ENCODE measurements around the gene PDE7B.

Gene PDE7B

DNA sequence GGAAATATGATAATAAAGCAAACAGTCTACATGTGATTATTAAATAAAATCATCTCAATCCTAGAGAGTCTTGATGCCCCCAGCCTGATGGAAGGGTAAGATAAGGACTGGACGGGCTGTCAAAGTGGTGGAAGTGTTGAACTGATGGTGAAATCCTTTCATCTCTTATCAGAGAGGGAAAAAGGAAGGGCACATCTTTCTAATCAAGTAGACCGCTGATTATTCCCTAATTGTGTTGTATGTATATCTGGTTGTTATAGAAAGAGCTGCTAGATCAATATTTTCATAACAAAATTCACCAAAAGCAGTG, 184.5 kb downstream of the PDE7B start:
- no peak for DNase-seq

DNA sequence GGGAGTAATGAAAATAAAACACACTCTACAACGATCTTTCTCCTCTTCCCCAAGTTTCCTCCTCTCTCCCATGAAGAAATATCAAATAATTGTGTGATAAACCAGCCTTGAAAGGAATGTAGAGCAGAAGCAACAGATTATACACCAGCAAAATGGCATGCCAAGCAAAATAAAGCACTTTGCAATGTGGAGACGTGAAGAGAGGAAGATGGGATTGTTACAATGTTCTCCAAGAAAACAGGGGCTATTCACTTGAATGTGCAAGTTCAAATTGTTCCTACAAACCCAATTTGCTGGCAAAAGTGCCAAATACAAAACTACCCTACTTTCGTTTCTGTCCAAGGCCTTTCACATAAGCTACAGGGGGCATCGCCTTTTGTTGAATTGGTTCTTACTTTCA, 185.1 kb downstream of the PDE7B start:
- no peak for DNase-seq

- DNase-seq, result no peak
Measured at GRCh38 chr6:136037242-136037875, 185.9 kb downstream of the PDE7B start.

GRCh38 chr6:136037876-136038460, 186.5 kb downstream of the PDE7B start:
- DNase-seq, result no peak

DNA sequence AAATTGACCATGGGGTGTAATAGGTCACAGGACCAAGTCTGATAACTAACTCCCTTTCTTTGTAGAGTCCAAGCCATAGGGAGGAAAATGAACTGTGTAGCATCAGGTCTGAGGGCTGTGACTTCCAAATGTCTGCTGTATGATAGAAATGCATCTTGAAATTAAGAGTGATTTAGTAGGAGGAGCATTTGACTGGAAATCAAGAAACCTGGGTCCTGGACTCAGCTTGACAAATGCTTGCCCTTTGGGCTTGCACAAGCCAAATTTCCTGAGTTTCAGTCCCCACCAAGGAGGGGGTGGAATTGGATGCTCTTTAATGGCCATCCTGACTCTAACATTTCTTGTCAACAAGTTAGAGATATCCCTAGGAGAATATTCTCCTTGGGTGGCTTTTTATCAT, 187.0 kb downstream of the PDE7B start:
- DNase-seq, result no peak

GRCh38 chr6:136039185-136039584, 187.7 kb downstream of the PDE7B start:
- DNase-seq, result no peak

- no peak for DNase-seq
Measured at GRCh38 chr6:136050475-136050874, 199.0 kb downstream of the PDE7B start.

DNA sequence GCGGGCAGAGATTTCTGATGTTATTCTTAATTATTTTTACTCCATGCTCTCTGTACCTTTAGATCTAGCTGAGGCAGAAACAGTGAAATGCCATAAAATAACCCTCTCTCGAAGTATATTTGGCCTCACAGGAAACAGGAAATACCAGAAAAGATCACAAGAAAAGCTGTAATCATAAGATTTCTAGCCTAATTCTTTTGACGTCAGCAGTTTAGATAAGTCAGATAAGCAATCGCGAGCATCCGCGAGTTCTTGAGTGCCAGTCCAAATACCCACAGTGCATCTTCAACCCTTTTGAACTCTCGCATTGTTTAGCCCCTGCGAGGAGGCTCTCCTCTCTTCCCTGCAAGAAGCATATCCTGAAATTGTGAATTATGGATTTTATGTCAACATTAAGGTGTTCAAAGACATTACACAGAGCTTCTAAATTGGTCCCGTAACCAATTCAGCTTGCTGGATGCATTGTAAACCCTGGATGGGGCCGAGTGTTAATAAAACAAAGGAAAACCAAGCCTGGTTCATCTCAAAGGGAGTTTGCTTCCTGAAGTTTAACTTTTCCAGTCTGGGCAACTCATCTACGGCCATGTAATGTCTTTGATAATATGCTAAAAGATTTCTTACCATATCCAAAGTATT, 199.8 kb downstream of the PDE7B start:
- DNase-seq, result no peak

- no peak for DNase-seq
Measured at GRCh38 chr6:136052031-136052430, 200.5 kb downstream of the PDE7B start.

- DNase-seq, result no peak
Measured at GRCh38 chr6:136058852-136059251, 207.4 kb downstream of the PDE7B start.

GRCh38 chr6:136059308-136059707, 207.8 kb downstream of the PDE7B start:
- no peak for DNase-seq

DNA sequence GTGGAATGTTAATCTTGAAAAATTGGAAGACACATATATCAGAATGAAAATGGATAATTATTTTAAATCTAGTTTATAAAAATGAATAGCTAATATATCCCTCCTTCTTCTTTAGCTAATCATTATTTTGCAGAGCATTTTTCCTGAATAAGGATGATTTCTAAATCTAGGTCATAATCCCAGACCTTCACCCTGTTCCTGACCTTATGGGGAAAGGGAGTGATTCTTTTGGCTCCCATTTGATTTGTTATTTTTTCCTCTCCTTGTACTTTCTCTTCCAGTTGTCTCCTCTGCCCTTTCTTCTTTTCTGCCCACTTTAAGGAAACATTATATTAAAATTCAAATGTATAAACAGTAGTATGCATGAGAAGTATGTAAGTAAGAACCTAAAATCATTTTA, 208.6 kb downstream of the PDE7B start:
- no peak for DNase-seq

GRCh38 chr6:136060759-136061158, 209.3 kb downstream of the PDE7B start:
- no peak for DNase-seq

- no peak for DNase-seq
Measured at GRCh38 chr6:136061701-136062100, 210.2 kb downstream of the PDE7B start.

- DNase-seq, result no peak
Measured at GRCh38 chr6:136063096-136063495, 211.6 kb downstream of the PDE7B start.

GRCh38 chr6:136066005-136066404, 214.5 kb downstream of the PDE7B start:
- DNase-seq, result no peak

DNA sequence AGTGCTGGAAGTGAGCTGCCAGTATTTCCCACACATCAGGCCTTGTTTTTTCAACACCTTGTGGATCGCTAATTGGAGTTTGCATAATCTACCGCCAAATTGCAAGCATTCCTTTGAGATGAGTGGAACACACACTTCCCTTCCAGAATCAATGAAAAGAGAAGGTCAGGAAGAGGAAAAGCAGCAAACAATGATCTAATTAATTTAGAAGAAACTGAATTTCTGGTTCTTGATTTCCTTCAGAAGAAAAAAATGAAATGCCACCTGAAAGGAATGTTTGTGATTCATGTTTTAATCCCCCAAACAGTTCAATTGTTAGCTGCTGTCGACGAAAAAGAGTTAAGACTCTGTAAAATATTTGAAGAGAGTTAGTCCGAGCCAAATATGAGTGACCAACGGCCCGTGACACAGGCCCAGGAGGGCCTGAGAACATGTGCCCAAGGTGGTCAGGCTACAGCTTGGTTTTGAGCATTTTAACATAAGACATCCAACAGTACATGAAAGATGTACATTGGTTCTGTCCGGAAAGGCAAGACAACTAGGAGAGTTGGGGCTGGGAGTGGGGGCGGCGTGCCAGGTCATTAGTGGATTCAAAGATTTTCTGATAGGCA, 216.3 kb downstream of the PDE7B start:
- no peak for DNase-seq

- no peak for DNase-seq
Measured at GRCh38 chr6:136069119-136069518, 217.6 kb downstream of the PDE7B start.

DNA sequence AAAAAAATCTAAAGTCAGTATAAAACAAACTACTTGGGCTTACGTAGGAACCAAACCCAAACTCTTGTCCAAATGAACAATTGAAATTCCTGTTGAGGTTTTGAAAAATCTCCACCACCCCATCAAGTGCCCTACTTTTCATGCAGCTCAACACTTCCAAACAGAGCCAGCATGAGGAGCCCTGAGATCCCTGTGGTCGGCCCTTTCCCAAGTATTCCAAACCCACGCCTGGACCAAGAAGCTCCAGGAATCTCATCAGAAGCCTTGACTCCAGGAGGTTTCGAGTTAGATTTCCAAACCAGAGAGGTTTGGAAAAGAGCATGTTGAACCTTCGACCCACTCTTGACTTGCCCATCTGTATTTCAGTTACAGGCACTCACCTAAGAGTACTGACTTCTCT, 219.3 kb downstream of the PDE7B start:
- DNase-seq, result no peak

- DNase-seq, result no peak
Measured at GRCh38 chr6:136072691-136073090, 221.2 kb downstream of the PDE7B start.

DNA sequence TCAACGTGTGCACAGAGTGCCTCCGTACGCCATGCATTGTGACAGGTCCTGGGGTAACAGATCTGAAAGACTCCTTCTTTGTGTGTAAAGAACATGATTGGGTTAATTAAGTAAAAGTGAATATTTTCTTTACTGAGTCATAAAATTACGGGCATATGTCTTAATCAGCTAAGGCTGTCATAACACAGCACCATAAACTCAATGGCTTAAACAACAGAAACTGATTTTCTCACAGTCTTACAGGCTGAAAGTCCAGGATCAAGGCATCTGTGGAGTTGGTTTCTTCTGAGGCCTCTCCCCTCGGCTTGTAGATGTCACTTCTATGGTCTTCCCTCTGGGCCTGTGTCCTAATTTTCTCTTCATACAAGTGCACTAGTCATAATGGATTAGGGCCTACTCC, 221.7 kb downstream of the PDE7B start:
- DNase-seq, result no peak

DNA sequence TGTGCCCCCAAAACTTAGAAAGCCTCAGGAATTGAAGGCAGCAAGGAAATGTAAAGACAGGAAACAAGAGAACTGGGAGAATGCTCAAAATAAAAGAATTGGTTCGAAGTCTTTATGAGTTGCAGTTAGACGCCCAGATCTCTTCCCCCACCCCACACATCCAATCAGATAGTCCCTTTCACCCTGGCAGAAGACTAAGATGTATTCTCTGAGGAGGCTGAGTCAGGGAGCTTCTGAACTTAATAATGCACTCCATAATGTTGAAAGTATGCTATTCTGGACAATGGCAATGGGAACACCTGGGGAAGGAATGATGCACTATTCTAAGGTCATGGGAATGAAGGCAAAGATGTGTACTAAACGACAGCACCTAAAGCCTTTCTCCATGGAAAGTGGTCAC, 225.0 kb downstream of the PDE7B start:
- no peak for DNase-seq

- no peak for DNase-seq
Measured at GRCh38 chr6:136077834-136078576, 226.5 kb downstream of the PDE7B start.

Measured in cortex of kidney (tissue), 1 donor.